Natural killer cell treated with Interleukin-12 subunit alpha and Interleukin-12 subunit beta and Interleukin-15 and Interleukin-18, amount 100 ng/mL, for 72 hours (primary cell): ENCODE data around the gene SACM1L. TPM values are rescaled to one million over a fixed set of nuclear protein-coding genes. Genes with fewer than 3 reads are reported as not detected.
"Not testable (repeated sequence)": the region's sequence is repeated elsewhere in the genome, so short reads cannot be mapped to it uniquely, and the experiment has no call there.

Experiments used
- ATAC-seq, 2 donors: fragments of 150-1000 bp; cut with Tn5 transposase in 1 of 2; sonication (Bioruptor Pico), chemical (Tn5 transposase) in 1 of 2; 2 replicates each; pipeline ENCODE4 v1.10.0; 2021
- DNase-seq: peaks from one replicate; pipeline ENCODE4 v3.0.0; 2022; ENCODE audit warnings: low spot score
- H3K27ac Mint-ChIP-seq, 2 donors: 1 replicate in 1 of 2; 2 replicates in 1 of 2; pipeline ENCODE4 v1.8.0; 2022; ENCODE audit warnings: mixed read lengths in 2 of 2, mild to moderate bottlenecking in 1 of 2, moderate library complexity in 1 of 2
- H3K27me3 Mint-ChIP-seq, 2 donors: 1 replicate in 1 of 2; 2 replicates in 1 of 2; pipeline ENCODE4 v1.8.0; 2022; ENCODE audit warnings: mixed read lengths in 2 of 2
- H3K36me3 Mint-ChIP-seq: one replicate; pipeline ENCODE4 v1.8.0; 2022; ENCODE audit warnings: mixed read lengths
- H3K4me1 Mint-ChIP-seq, 2 donors: 1 replicate in 1 of 2; 2 replicates in 1 of 2; pipeline ENCODE4 v1.8.0; 2022; ENCODE audit warnings: low read depth in 2 of 2, mixed read lengths in 2 of 2, mild to moderate bottlenecking in 1 of 2
- H3K4me3 Mint-ChIP-seq: one replicate; pipeline ENCODE4 v1.8.0; 2022; ENCODE audit warnings: mixed read lengths
- H3K9me3 Mint-ChIP-seq: 2 replicates; pipeline ENCODE4 v1.8.0; 2022; ENCODE audit warnings: mixed read lengths
- total RNA-seq, 2 donors: library from RNA; stranded (reverse); gene quantifications; one replicate each; pipeline ENCODE4 v1.2.3, GENCODE V29; 2022

The SACM1L gene
- total RNA-seq, 2 donors from 2014 or later = 73.4 to 75.8 TPM

DNA sequence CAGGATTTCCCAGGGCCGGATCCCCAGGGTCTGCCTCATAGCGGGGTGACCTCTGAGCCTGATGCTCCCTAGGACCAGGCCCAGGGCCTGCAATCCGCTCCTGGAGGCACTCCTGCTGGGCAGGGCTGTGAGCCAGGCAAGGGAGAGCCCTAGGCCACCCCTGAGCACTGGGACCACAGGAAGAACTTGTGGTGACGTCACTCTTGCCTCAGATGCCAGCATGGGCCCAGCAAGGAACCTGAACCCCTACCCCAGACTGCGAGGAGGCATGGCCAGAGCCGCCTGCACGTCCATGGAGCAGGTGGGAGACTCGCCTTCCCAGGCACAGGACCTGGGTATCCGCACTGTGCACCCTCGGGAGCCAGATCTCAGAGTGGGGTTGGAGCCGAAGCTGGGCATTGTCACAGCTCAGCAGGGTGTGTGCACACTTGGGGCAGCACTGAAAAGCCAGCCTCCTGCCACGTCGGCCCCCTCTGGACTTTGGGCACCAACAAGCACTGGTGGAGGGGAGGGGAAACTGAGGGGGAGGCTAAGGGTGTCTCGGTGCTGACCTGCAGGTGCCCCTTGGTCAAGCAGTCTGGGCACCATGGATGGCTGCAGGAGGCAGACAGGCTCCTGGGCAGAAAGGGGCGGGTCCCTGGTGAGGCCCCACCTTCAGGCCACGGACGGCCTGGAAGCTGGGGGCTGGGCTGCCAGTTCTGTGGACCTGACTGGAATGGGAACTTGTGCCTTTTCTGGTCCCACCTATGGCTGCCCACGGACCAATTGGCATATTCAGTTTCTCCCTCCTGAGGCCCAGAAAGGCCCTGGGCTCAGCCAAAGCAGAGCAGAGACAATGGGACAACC lies 57.8 kb downstream of the SACM1L start:
- no peaks in the 10 kb centered on the region for H3K27me3 Mint-ChIP-seq
- peak in 1 of 2 donors; percentile 36 for ATAC-seq
- no peak for DNase-seq
- H3K4me3 Mint-ChIP-seq = no peak overlapping the region
- no peak overlapping the region for H3K27ac Mint-ChIP-seq
- no peaks in the 10 kb centered on the region for H3K9me3 Mint-ChIP-seq
- no peaks in the 10 kb centered on the region for H3K36me3 Mint-ChIP-seq
- H3K4me1 Mint-ChIP-seq = peaks cover 0 to 5% of the 10 kb centered on the region in 2 donors

DNA sequence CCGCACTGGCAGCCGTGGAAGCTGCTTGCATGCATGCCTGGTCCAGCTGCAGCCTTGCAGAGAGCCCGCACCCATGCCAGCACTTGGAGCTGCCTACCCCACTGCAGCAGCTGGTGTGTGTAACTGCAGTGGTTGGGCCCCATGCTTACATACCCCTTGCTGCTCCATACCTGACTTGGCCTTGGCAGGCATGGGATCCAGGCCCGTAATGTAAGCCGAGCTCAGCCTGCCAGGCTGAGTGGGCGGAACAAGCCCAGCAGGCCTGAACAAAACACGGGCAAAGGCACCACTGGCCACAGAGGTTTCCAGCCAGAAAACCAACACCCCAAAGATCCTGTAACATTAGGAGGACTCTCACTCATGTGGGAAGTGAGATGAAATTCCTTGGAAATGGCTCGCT lies 58.9 kb downstream of the SACM1L start:
- Mint-ChIP-seq H3K4me3 (no peak overlapping the region), H3K4me1 (no peaks in the 10 kb centered on the region), H3K36me3 (no peaks in the 10 kb centered on the region), H3K27ac (no peak overlapping the region), H3K9me3 (no peaks in the 10 kb centered on the region), H3K27me3 (no peaks in the 10 kb centered on the region)
- ATAC-seq (no peak), DNase-seq (no peak)

DNA sequence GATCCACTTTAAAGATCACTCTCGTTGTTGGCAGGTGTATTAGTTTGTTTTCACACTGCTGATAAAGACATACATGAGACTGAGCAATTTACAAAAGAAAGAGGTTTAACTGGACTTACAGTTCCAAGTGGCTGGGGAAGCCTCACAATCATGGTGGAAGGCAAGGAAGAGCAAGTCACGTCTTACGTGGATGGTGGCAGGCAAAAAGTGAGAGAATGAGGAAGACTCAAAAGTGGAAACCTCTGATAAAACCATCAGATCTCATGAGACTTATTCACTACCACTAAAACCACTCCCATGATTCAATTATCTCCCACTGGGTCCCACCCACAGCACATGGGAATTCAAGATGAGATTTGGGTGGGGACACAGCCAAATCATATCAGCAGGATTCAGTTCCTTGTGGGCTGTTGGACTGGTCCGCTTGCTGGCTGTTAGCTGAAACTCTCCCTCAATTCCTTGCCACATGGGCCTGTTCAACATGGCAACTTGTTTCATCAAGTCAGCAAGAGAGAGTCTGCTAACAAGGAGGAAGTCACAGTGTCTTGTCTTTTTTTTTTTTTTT lies 59.9 kb downstream of the SACM1L start:
- H3K27me3 Mint-ChIP-seq, H3K4me3 Mint-ChIP-seq, DNase-seq, H3K4me1 Mint-ChIP-seq, H3K9me3 Mint-ChIP-seq, H3K27ac Mint-ChIP-seq, ATAC-seq, H3K36me3 Mint-ChIP-seq: not testable (repeated sequence)

DNA sequence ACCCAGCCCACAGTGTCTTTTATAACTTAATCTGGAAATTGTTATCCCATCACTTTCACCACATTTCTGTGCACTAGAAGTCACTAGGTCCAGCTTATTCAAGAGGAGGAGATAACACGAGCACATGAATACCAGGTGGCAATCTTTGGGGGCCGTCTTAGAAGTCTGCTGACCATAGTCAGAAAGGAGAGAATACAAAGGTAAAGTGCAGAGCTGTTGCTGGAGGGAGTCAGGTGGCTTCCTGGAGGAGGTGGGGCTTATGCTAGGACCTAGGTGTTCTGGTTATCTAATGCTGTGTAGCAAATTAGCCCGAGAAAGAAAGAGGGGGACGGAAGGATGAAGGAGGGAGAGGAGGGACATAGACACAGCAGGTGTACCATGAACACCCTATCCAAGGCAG lies 60.7 kb downstream of the SACM1L start:
- Mint-ChIP-seq H3K27me3 (no peaks in the 10 kb centered on the region), H3K36me3 (no peaks in the 10 kb centered on the region), H3K4me1 (no peaks in the 10 kb centered on the region), H3K4me3 (no peak overlapping the region), H3K9me3 (no peaks in the 10 kb centered on the region), H3K27ac (no peak overlapping the region)
- DNase-seq (no peak), ATAC-seq (no peak)

DNA sequence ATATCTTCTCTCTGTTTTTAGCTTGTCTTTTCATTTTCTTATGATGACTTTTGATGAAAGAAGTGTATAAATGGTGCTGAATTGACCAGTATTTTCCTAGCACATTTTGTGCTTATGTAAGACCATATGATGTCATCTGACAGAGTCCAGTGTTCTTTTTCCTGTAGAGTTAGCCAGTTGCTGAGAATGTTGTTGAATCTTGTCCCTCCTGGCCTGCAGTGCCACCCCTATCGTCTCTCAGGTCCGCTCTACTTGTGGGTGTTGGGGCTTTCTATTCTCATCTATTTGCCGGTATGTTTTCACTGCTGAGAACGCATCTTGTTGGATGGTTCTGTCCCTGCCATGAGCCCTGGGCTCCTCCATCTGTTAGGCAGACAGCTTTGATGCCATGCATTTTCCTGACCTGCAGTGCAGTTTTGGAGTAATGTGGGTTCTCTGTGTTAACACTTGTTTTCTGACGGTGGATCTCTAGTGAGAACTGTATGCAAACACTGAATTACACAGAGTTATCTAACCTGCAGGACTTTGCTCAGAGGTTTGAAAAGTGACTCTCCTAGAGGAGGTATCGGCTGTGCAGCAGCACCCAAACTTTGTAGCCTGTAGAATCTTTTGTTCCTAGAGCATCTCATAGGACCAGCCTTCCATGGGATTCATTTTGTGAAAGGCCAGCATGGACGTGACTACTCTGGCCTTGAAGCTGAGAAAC lies 62.5 kb downstream of the SACM1L start:
- H3K27ac Mint-ChIP-seq = no peak overlapping the region
- H3K27me3 Mint-ChIP-seq = no peaks in the 10 kb centered on the region
- H3K4me3 Mint-ChIP-seq = no peak overlapping the region
- ATAC-seq (no peak), DNase-seq (no peak)
- H3K36me3 Mint-ChIP-seq = no peaks in the 10 kb centered on the region
- no peaks in the 10 kb centered on the region for H3K9me3 Mint-ChIP-seq
- no peaks in the 10 kb centered on the region for H3K4me1 Mint-ChIP-seq

DNA sequence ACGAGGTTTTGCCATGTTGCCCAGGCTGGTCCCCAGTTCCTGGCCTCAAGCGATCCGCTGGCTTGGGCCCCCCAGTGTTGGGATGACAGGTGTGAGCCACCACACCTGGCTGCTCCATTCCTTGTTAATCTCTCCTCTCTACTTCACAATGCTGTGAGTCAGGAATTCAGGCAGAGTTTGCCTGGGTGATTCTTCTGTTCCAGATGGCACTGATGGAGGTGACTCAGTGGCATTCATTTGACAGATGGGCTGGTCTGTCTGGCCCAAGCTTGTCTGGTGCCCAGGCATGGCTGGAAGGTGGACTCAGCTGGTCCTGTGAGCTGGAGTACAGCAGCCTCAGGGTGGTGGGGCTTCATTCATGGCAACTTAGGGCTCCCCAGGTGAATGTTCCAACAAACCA lies 63.9 kb downstream of the SACM1L start:
- Mint-ChIP-seq H3K4me3 (no peak overlapping the region), H3K4me1 (no peaks in the 10 kb centered on the region), H3K27ac (no peak overlapping the region)

DNA sequence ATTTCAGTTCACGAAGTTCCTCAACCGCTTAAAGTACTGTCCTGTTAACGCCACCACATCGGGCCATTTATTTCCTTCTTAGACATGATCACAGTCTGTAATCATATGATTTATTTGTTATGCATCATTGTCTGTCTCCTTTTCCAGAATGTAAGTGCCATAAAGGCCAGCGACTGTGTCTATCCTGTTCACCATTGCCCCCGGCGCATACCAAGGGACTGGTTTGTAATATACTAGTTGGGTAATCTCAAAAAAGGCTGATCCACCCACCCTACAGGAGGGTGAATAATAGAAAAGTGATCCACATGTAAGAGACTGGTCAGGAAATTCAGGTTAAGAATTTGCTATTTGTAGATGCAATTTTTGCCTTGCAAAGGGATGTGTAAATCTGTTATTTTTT lies 65.3 kb downstream of the SACM1L start:
- H3K4me3 Mint-ChIP-seq = no peak overlapping the region
- no peak for DNase-seq
- no peaks in the 10 kb centered on the region for H3K27me3 Mint-ChIP-seq
- H3K36me3 Mint-ChIP-seq = no peaks in the 10 kb centered on the region
- no peaks in the 10 kb centered on the region for H3K4me1 Mint-ChIP-seq
- H3K9me3 Mint-ChIP-seq = no peaks in the 10 kb centered on the region
- no peak overlapping the region for H3K27ac Mint-ChIP-seq
- no peak for ATAC-seq

More for the DNA sequence above, 63.9 kb downstream of the SACM1L start:
- Mint-ChIP-seq H3K27me3 (no peaks in the 10 kb centered on the region), H3K9me3 (no peaks in the 10 kb centered on the region), H3K36me3 (no peaks in the 10 kb centered on the region)
- DNase-seq (no peak), ATAC-seq (peak in 1 of 2 donors; percentile 24)

DNA sequence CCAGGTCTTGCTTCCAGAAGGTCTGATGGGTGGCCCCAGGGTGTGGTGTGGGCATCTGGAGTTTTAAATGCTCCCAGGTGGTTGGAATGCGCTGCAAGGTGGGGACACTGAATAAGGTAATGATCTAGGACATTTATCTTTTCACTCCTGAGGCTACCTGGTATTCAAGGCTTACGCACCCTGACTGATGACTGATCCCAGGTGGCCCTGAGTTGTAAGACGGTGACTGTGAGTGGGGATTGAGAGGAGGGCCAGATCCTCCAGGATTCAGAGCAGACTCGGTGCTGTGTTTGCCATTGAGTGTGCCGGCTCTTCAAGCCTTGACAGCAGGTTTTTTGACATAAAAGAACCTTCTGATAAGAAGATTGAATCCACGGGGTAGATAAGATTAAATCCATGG lies 66.9 kb downstream of the SACM1L start:
- no peak overlapping the region for H3K27ac Mint-ChIP-seq
- DNase-seq (no peak), ATAC-seq (no peak)
- no peaks in the 10 kb centered on the region for H3K4me1 Mint-ChIP-seq
- H3K4me3 Mint-ChIP-seq = no peak overlapping the region
- no peaks in the 10 kb centered on the region for H3K36me3 Mint-ChIP-seq
- no peaks in the 10 kb centered on the region for H3K9me3 Mint-ChIP-seq
- H3K27me3 Mint-ChIP-seq = peaks cover 0 to 3% of the 10 kb centered on the region in 2 donors

DNA sequence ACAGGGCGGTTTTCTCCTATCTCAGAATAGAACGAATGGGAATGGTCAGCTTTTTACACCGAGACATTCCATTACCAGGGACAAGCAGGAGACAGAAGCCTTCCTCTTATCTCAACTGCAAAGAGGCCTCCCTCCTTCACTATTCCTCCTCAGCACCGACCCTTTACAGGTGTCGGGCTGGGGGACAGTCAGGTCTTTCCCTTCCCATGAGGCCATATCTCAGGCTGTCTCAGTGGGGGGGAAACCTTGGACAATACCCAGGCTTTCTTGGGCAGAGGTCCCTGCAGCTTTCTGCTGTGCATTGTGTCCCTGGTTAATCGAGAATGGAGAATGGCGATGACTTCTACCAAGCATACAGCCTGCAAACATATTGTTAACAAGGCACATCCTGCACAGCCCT lies 67.9 kb downstream of the SACM1L start:
- not testable (repeated sequence) for H3K4me3 Mint-ChIP-seq, ATAC-seq, DNase-seq, H3K27ac Mint-ChIP-seq, H3K4me1 Mint-ChIP-seq, H3K36me3 Mint-ChIP-seq, H3K27me3 Mint-ChIP-seq, H3K9me3 Mint-ChIP-seq

DNA sequence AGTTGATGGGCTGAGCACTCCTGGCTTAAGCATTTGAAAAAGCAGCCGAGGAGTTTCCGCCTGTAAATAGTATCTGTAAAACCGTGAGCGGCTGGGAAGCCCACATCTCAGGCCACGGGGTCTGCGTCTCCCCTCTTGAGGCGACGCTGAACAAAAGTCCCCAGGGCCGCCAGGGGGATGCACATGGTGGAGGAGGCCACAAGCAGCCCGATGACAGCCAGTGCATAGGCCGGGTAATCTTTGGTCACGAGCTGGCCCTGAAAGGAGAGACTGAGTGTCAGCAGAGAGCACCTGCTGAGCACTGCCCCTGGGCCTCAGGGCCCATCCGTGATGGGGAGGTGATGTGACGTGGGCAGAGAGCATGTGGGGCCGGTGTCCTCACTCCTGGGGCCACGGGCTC lies 69.7 kb downstream of the SACM1L start:
- no peak overlapping the region for H3K4me3 Mint-ChIP-seq
- no peaks in the 10 kb centered on the region for H3K9me3 Mint-ChIP-seq
- ATAC-seq (no peak), DNase-seq (no peak)
- peaks cover 0 to 4% of the 10 kb centered on the region in 2 donors for H3K4me1 Mint-ChIP-seq
- H3K36me3 Mint-ChIP-seq = no peaks in the 10 kb centered on the region
- H3K27ac Mint-ChIP-seq = no peak overlapping the region
- peaks cover 0 to 3% of the 10 kb centered on the region in 2 donors for H3K27me3 Mint-ChIP-seq

DNA sequence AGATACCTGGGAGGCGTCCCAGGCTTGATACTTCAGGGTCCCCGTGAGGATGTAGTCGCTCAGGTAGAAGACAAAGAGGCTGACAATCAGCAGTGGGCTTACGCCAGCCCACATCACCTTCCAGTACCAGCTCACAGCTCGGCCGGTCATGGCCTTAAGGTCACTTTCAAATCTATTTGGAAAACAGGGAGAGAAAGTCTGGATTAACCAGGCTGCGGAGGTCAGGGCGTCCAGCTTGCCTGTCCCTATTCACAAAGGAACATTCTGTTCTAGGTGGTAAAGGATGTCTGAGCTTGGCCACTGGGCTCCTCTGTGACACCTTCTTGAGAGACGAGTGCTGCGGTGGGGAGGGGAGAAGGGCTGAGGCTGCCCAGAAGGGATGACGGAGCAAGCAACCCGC lies 70.7 kb downstream of the SACM1L start:
- H3K36me3 Mint-ChIP-seq = no peaks in the 10 kb centered on the region

DNA sequence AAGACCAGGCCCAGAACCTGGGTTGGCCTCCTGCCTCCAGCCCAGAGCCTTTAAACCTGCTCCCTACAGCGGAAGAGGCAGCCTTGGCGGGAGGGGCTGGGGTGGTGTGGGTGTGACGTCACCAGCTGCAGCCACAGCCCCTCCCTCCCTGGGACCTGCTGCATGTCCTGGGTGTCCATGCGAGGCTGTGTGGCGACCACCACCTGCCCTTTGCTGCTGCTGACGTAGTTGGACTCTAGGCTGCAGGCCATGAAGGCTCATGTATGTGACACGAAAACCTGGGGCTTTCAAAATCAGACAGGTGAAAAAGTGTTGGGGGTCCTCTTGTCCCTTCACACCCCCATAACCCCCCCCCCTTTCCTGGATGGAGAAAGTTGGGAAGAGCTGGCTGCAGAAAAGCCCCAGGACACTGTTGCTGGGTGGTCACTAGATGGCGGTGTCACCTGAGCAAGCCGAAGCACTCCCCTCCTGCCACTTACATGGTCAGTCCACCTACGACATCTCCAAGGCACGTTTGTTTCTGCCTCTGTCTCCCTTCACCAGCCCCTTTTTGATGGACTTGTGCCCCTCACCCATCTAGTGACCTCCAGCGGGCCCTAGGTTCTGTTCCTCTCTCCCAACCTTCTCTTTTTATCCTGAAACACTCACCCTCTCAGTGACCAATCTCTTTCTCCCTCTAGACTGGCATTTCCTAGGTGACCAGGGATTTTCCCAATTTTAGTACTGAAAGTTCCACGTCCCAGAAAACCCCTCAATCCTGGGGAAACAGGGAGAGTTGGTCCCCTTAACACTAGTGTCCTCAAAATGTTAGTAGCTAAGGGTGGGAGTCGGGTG lies 71.9 kb downstream of the SACM1L start:
- Mint-ChIP-seq H3K27me3 (peaks cover 0 to 3% of the 10 kb centered on the region in 2 donors), H3K27ac (peak overlapping the region in 1 of 2 donors; percentile 59), H3K4me1 (peaks cover 0 to 4% of the 10 kb centered on the region in 2 donors), H3K36me3 (no peaks in the 10 kb centered on the region), H3K4me3 (no peak overlapping the region), H3K9me3 (no peaks in the 10 kb centered on the region)
- DNase-seq (peak; percentile 72), ATAC-seq (peak; percentile 61 to 66)

More for the DNA sequence above, 70.7 kb downstream of the SACM1L start:
- Mint-ChIP-seq H3K4me3 (no peak overlapping the region), H3K4me1 (peaks cover 0 to 4% of the 10 kb centered on the region in 2 donors), H3K27me3 (peaks cover 0 to 3% of the 10 kb centered on the region in 2 donors), H3K27ac (no peak overlapping the region), H3K9me3 (no peaks in the 10 kb centered on the region)
- ATAC-seq (no peak), DNase-seq (no peak)

DNA sequence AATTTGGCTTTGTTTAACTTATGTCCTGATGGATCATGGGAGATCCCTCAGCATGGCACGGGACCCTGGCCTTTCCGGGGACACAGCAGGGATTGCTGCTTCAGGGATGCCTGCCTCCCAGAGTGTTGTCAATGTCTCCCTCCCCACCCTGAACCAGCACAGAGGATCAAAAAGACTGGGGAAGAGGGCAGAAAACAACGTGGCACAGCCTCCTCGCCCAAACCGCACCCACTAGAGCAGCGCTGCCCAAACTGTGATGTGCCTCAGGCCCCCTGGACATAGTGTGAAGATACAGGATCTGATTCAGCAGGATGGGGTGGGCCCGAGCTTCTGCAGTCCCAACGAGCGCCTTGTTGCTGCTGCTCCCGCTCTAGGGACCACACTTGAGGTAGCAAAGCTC lies 72.6 kb downstream of the SACM1L start:
- Mint-ChIP-seq H3K4me3 (no peak overlapping the region), H3K36me3 (no peaks in the 10 kb centered on the region), H3K4me1 (peaks cover 0 to 4% of the 10 kb centered on the region in 2 donors), H3K27me3 (peaks cover 0 to 3% of the 10 kb centered on the region in 2 donors), H3K9me3 (no peaks in the 10 kb centered on the region), H3K27ac (peak overlapping the region in 1 of 2 donors; percentile 59)
- DNase-seq = no peak
- no peak for ATAC-seq
